HL-60 (cell line): ENCODE measurements around the gene RANBP2.

Experiments
- DNase-seq, 2 experiments: peaks; one replicate each; pipeline ENCODE4 v3.0.0-alpha.2; 2010 to 2020; ENCODE audit warnings: low read depth in 1 of 2, low spot score in 1 of 2
- H3K27ac ChIP-seq: fragments of 250-450 bp; sonication (Bioruptor Pico); replicated peaks from 2 replicates; pipeline ENCODE4 v1.5.1; 2020; ENCODE audit warnings: mild to moderate bottlenecking, moderate library complexity
- H3K27me3 ChIP-seq: fragments of 250-450 bp; sonication (Bioruptor Pico); 2 replicates; pipeline ENCODE4 v1.5.1; 2021; ENCODE audit warnings: mild to moderate bottlenecking, moderate library complexity; ENCODE audit not compliant: insufficient read depth, poor library complexity, severe bottlenecking
- H3K4me3 ChIP-seq: replicated peaks from 2 replicates; pipeline ENCODE4 v1.5.1; 2011; ENCODE audit warnings: mild to moderate bottlenecking, control low read depth, low read length; ENCODE audit not compliant: insufficient read depth
- GABPA ChIP-seq: IDR thresholded peaks from 2 replicates; pipeline ENCODE4 v1.6.1; 2012; ENCODE audit warnings: low read depth
- POLR2AphosphoS5 ChIP-seq: IDR thresholded peaks from 2 replicates; pipeline ENCODE4 v1.6.1; 2012; ENCODE audit warnings: low read depth
- SPI1 ChIP-seq: IDR thresholded peaks from 2 replicates; pipeline ENCODE4 v1.6.1; 2012; ENCODE audit warnings: low read depth, mild to moderate bottlenecking, borderline replicate concordance
- TF ChIP-seq, protein P1 (sequence below): IDR thresholded peaks from one replicate; pipeline ENCODE4 v1.5.1; 2011; ENCODE audit warnings: low read length, control low read depth, inconsistent platforms; ENCODE audit not compliant: insufficient read depth
- TF ChIP-seq, protein P2 (sequence below): IDR thresholded peaks from 2 replicates; pipeline ENCODE4 v1.6.1; 2012; ENCODE audit warnings: low read depth; ENCODE audit not compliant: insufficient replicate concordance

The RANBP2 gene

DNA sequence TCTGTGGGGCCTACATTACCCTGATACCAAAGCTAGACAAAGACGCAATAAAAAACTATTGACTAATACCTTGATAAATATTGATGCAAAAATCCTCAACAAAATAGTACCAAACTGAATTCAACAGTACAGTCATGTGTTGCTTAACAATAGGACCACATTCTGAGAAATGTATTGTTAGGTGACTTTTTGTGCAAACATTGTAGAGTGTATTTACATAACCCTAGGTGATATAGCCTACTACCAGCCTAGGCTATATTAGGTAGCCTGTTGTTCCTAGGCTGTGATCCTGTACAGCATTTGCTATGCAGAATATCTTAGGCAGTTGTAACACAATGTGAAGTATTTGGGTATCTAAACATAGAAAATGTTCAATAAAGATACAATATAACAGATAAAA, 104.0 kb downstream of the RANBP2 start:
- no peak for TF ChIP-seq POLR2AphosphoS5
- Histone ChIP-seq H3K27ac (no peak overlapping the region), H3K4me3 (no peak overlapping the region), H3K27me3 (no peaks in the 10 kb centered on the region)
- DNase-seq: no peak

DNA sequence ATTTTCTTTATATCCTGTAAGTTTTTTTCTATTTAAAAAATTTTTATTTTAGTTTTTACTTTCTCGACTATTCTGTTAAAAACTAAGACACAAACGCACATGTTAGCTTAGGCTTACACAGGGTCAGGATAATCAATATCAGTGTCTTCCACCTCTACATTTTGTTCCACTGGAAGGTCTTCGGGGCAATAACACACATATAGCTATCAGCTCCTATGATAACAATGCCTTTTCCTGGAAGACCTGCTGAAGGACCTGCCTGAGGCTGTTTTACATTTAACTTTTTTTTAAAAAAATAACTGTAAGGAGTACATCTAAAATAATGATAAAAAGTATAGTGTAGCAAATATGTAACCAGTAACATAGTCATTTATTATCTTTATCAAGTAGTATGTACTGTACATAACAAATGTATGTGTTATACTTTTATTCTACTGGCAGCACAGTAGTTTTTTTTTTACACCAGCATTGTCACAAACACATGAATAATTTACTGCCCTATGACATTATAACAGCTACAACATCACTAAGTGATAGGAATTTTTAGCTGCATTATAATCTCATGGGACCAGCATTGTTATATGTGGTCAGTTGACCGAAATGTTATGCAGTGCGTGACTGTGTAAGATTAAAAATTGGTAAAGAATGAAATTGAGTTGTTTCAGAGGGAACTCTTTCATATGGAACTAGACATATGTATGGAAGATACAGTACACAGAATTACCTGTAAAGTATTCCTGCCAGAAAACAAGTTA, 105.2 kb downstream of the RANBP2 start:
- TF ChIP-seq, protein P1, sequence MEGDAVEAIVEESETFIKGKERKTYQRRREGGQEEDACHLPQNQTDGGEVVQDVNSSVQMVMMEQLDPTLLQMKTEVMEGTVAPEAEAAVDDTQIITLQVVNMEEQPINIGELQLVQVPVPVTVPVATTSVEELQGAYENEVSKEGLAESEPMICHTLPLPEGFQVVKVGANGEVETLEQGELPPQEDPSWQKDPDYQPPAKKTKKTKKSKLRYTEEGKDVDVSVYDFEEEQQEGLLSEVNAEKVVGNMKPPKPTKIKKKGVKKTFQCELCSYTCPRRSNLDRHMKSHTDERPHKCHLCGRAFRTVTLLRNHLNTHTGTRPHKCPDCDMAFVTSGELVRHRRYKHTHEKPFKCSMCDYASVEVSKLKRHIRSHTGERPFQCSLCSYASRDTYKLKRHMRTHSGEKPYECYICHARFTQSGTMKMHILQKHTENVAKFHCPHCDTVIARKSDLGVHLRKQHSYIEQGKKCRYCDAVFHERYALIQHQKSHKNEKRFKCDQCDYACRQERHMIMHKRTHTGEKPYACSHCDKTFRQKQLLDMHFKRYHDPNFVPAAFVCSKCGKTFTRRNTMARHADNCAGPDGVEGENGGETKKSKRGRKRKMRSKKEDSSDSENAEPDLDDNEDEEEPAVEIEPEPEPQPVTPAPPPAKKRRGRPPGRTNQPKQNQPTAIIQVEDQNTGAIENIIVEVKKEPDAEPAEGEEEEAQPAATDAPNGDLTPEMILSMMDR: no peak
- no peak for DNase-seq
- H3K4me3 ChIP-seq: no peak overlapping the region
- no peak overlapping the region for H3K27ac ChIP-seq
- no peaks in the 10 kb centered on the region for H3K27me3 ChIP-seq

DNA sequence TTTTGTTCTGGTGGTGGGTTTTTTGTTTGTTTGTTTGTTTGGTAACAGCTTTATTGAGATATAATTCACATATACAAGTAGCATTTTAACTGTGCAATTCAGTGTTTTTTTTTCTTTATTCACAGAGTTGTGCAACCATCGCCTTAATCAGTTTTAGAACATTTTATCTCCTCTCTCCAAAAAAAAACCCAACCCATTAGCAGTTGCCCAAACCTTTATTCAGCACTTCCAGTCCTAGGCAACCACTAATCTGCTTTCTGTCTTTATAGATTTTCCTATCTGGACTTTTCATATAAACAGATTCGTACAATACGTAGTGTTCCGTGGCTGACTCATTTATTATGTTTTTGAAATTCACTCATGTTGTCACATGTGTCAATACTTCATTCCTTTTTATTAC, 106.0 kb downstream of the RANBP2 start:
- H3K27me3 ChIP-seq: no peaks in the 10 kb centered on the region
- no peak overlapping the region for H3K27ac ChIP-seq
- TF ChIP-seq, protein P2, sequence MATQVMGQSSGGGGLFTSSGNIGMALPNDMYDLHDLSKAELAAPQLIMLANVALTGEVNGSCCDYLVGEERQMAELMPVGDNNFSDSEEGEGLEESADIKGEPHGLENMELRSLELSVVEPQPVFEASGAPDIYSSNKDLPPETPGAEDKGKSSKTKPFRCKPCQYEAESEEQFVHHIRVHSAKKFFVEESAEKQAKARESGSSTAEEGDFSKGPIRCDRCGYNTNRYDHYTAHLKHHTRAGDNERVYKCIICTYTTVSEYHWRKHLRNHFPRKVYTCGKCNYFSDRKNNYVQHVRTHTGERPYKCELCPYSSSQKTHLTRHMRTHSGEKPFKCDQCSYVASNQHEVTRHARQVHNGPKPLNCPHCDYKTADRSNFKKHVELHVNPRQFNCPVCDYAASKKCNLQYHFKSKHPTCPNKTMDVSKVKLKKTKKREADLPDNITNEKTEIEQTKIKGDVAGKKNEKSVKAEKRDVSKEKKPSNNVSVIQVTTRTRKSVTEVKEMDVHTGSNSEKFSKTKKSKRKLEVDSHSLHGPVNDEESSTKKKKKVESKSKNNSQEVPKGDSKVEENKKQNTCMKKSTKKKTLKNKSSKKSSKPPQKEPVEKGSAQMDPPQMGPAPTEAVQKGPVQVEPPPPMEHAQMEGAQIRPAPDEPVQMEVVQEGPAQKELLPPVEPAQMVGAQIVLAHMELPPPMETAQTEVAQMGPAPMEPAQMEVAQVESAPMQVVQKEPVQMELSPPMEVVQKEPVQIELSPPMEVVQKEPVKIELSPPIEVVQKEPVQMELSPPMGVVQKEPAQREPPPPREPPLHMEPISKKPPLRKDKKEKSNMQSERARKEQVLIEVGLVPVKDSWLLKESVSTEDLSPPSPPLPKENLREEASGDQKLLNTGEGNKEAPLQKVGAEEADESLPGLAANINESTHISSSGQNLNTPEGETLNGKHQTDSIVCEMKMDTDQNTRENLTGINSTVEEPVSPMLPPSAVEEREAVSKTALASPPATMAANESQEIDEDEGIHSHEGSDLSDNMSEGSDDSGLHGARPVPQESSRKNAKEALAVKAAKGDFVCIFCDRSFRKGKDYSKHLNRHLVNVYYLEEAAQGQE: no peak
- TF ChIP-seq POLR2AphosphoS5: no peak
- no peak for TF ChIP-seq SPI1
- TF ChIP-seq GABPA: no peak
- TF ChIP-seq, protein P1: no peak
- DNase-seq: no peak
- H3K4me3 ChIP-seq: no peak overlapping the region

DNA sequence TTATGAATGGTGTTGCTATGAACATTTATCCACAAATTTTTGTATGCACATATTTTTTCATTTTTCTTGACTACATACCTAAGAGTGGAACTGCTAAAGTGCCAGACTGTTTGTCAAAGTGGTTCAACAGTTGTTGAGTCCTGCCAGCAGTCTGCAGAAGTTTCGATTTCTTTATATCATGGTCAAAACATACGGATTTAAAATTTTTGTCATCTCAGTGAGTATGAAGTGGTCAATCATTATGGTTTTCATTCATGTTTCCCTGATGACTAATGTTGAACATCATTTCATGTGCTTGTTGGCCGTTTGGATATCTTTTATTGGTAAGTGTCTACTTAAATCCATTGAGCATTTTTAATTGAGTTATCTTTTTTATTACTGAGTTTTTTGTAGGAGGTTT, 106.5 kb downstream of the RANBP2 start:
- H3K27me3 ChIP-seq: no peaks in the 10 kb centered on the region
- H3K27ac ChIP-seq: no peak overlapping the region
- DNase-seq: no peak
- no peak overlapping the region for H3K4me3 ChIP-seq
- TF ChIP-seq, protein P2: no peak
- TF ChIP-seq POLR2AphosphoS5 (no peak), SPI1 (no peak), GABPA (no peak)
- TF ChIP-seq, protein P1: no peak
